Adrenal gland (tissue), 5 donors: ENCODE measurements around the gene LRRC10B.

ENCODE experiments used
- CTCF ChIP-seq, 6 experiments: fragments of 450-650 bp in 4 of 6; fragments of 200-600 bp in 2 of 6; sonication (generic) in 1 of 6; IDR thresholded peaks; 1 replicate in 5 of 6; 2 replicates in 1 of 6; pipeline versions ENCODE4 v1.5.1 to v1.8.0; 2016 to 2021; ENCODE audit warnings: antibody characterized with exemption in 6 of 6, mild to moderate bottlenecking in 2 of 6, moderate library complexity in 1 of 6
- POLR2A ChIP-seq, 2 donors: fragments of 450-650 bp; IDR thresholded peaks; one replicate each; pipeline ENCODE4 v1.6.1; 2017; ENCODE audit warnings: antibody characterized with exemption in 2 of 2, mild to moderate bottlenecking in 2 of 2, moderate library complexity in 1 of 2
- donor health status: DM: no; HTN: no; CAD: no.

GRCh38 chr11:61549662-61550568, 41.4 kb downstream of the LRRC10B start:
- TF ChIP-seq CTCF (IDR thresholded peaks at IDR 0.05) = no peak
- no peak for TF ChIP-seq POLR2A (IDR thresholded peaks at IDR 0.05)
